Neural cell (in vitro differentiated cells): ENCODE data around the gene ADAMTSL4. TPM values are rescaled to one million over a fixed set of nuclear protein-coding genes. Genes with fewer than 3 reads are reported as not detected.
A peak's percentile ranks its signal among the peaks of the same experiment; 100 is the strongest.

Experiments
- H2AFZ ChIP-seq: fragments of 200-600, 300-800 bp; sonication (generic), shearing (Covaris generic); 2 replicates; pipeline ENCODE4 v1.6.0; 2014; ENCODE audit warnings: low read depth, mild to moderate bottlenecking, antibody characterized with exemption, low read length, moderate library complexity
- H3F3A ChIP-seq: fragments of 200-600 bp; shearing (Covaris generic); 2 replicates; pipeline ENCODE4 v1.6.1; 2016; ENCODE audit warnings: mild to moderate bottlenecking, moderate library complexity, mixed read lengths, antibody characterized with exemption, low read length; ENCODE audit not compliant: insufficient read depth, poor library complexity, severe bottlenecking
- H3K27ac ChIP-seq: fragments of 200-600, 300-800 bp; sonication (generic), shearing (Covaris generic); 2 replicates; pipeline ENCODE4 v1.5.1; 2014; ENCODE audit warnings: mild to moderate bottlenecking, low read length, moderate library complexity
- H3K27me3 ChIP-seq: fragments of 300-800, 200-600 bp; sonication (generic), shearing (Covaris generic); 2 replicates; pipeline ENCODE4 v1.6.0; 2014; ENCODE audit warnings: mild to moderate bottlenecking, low read depth, low read length, moderate library complexity; ENCODE audit not compliant: insufficient read depth
- H3K36me3 ChIP-seq: fragments of 300-800, 200-600 bp; sonication (generic), shearing (Covaris generic); 2 replicates; pipeline ENCODE4 v1.5.1; 2014; ENCODE audit warnings: mild to moderate bottlenecking, antibody characterized with exemption, low read length, moderate library complexity; ENCODE audit not compliant: insufficient read depth
- H3K4me2 ChIP-seq: fragments of 300-800, 200-600 bp; sonication (generic), shearing (Covaris generic); 2 replicates; pipeline ENCODE4 v1.6.0; 2014; ENCODE audit warnings: mild to moderate bottlenecking, low read length
- H3K4me3 ChIP-seq: fragments of 300-800, 200-600 bp; sonication (generic), shearing (Covaris generic); 2 replicates; pipeline ENCODE4 v1.5.1; 2014; ENCODE audit warnings: mild to moderate bottlenecking, low read length, moderate library complexity
- H3K79me2 ChIP-seq: fragments of 200-600 bp; shearing (Covaris generic); replicated peaks from 2 replicates; pipeline ENCODE4 v1.6.0; 2014; ENCODE audit warnings: mild to moderate bottlenecking, low read length, moderate library complexity; ENCODE audit not compliant: insufficient read depth
- H3K9ac ChIP-seq: fragments of 300-800, 200-600 bp; sonication (generic), shearing (Covaris generic); 2 replicates; pipeline ENCODE4 v1.6.1; 2016; ENCODE audit warnings: mild to moderate bottlenecking, low read length, mixed read lengths
- H3K9me2 ChIP-seq: fragments of 200-600 bp; shearing (Covaris generic); 2 replicates; pipeline ENCODE4 v1.6.1; 2016; ENCODE audit warnings: mild to moderate bottlenecking, low read length, mixed read lengths; ENCODE audit not compliant: insufficient read depth
- H3K9me3 ChIP-seq: fragments of 200-600, 300-800 bp; sonication (generic), shearing (Covaris generic); 2 replicates; pipeline ENCODE4 v1.6.1; 2016; ENCODE audit warnings: mild to moderate bottlenecking, mixed run types, low read length, moderate library complexity, mixed read lengths
- H4K20me1 ChIP-seq: fragments of 200-600 bp; shearing (Covaris generic); 2 replicates; pipeline ENCODE4 v1.6.1; 2016; ENCODE audit warnings: mild to moderate bottlenecking, mixed run types; ENCODE audit not compliant: insufficient read depth
- CTCF ChIP-seq: fragments of 450-650 bp; IDR thresholded peaks from 2 replicates; pipeline ENCODE4 v1.5.1; 2014; ENCODE audit warnings: antibody characterized with exemption, mild to moderate bottlenecking, moderate library complexity; ENCODE audit not compliant: poor library complexity, severe bottlenecking
- EP300 ChIP-seq: fragments of 450-650 bp; conservative IDR thresholded peaks from 2 replicates; pipeline ENCODE4 v1.6.1; 2014; ENCODE audit warnings: antibody characterized with exemption, mild to moderate bottlenecking, moderate library complexity; ENCODE audit not compliant: poor library complexity, severe bottlenecking
- EZH2 ChIP-seq: fragments of 200-600, 300-800 bp; shearing (Covaris generic), sonication (generic); IDR thresholded peaks from 2 replicates; pipeline ENCODE4 v1.6.1; 2014; ENCODE audit warnings: antibody characterized with exemption, low read length, borderline replicate concordance, mild to moderate bottlenecking; ENCODE audit not compliant: insufficient read depth, poor library complexity, severe bottlenecking
- MXI1 ChIP-seq: fragments of 450-650 bp; conservative IDR thresholded peaks from 2 replicates; pipeline ENCODE4 v1.6.1; 2014; ENCODE audit warnings: antibody characterized with exemption, mild to moderate bottlenecking; ENCODE audit not compliant: poor library complexity, severe bottlenecking
- POLR2AphosphoS5 ChIP-seq: IDR thresholded peaks from 2 replicates; pipeline ENCODE4 v1.6.1; 2012
- RAD21 ChIP-seq: fragments of 450-650 bp; conservative IDR thresholded peaks from 2 replicates; pipeline ENCODE4 v1.6.1; 2014; ENCODE audit warnings: antibody characterized with exemption, mild to moderate bottlenecking, moderate library complexity
- REST ChIP-seq: IDR thresholded peaks from 2 replicates; pipeline ENCODE4 v1.6.1; 2012; ENCODE audit warnings: borderline replicate concordance
- SMC3 ChIP-seq: fragments of 450-650 bp; conservative IDR thresholded peaks from 2 replicates; pipeline ENCODE4 v1.6.1; 2014; ENCODE audit warnings: antibody characterized with exemption, mild to moderate bottlenecking, moderate library complexity; ENCODE audit not compliant: poor library complexity
- TAF1 ChIP-seq: IDR thresholded peaks from 2 replicates; pipeline ENCODE4 v1.6.1; 2012; ENCODE audit warnings: low read depth
- polyA plus RNA-seq: library from polyadenylated mRNA; depleted of rRNA; stranded (reverse); fragments of >200 nt; gene quantifications from 2 replicates; pipeline ENCODE4 v1.2.3, GENCODE V29; 2014

The ADAMTSL4 gene
- polyA plus RNA-seq, 1 donor from 2014 or later: not detected

GRCh38 chr1:150562446-150563339, 13.5 kb downstream of the ADAMTSL4 start:
- H2AFZ ChIP-seq: no peak overlapping the region
- peaks cover 17% of the 10 kb centered on the region for H3K79me2 ChIP-seq
- H3K9me3 ChIP-seq: no peaks in the 10 kb centered on the region
- H4K20me1 ChIP-seq: no peaks in the 10 kb centered on the region
- H3K4me2 ChIP-seq: peak overlapping the region; percentile 76
- peak overlapping the region; percentile 77 for H3K9ac ChIP-seq
- peak overlapping the region; percentile 64 for H3K4me3 ChIP-seq
- no peaks in the 10 kb centered on the region for H3K36me3 ChIP-seq
- peak overlapping the region; percentile 78 for H3K27ac ChIP-seq
- no peaks in the 10 kb centered on the region for H3K27me3 ChIP-seq
- no peaks in the 10 kb centered on the region for H3K9me2 ChIP-seq
- TF ChIP-seq RAD21 (no peak), EZH2 (no peak), EP300 (no peak), POLR2AphosphoS5 (no peak), REST (no peak), SMC3 (no peak), MXI1 (no peak), TAF1 (no peak), CTCF (no peak)
- H3F3A ChIP-seq: peaks cover 4% of the 10 kb centered on the region

- Histone ChIP-seq H3K4me2 (no peak overlapping the region), H3K79me2 (peaks cover 17% of the 10 kb centered on the region), H3K4me3 (no peak overlapping the region), H3F3A (peaks cover 4% of the 10 kb centered on the region), H3K9me3 (no peaks in the 10 kb centered on the region), H3K36me3 (no peaks in the 10 kb centered on the region), H3K27me3 (no peaks in the 10 kb centered on the region), H3K27ac (no peak overlapping the region), H2AFZ (no peak overlapping the region), H3K9ac (no peak overlapping the region), H3K9me2 (no peaks in the 10 kb centered on the region), H4K20me1 (no peaks in the 10 kb centered on the region)
- TF ChIP-seq POLR2AphosphoS5: no peak
- no peak for TF ChIP-seq RAD21
- TF ChIP-seq EZH2: no peak
- no peak for TF ChIP-seq CTCF
- TF ChIP-seq EP300: no peak
- no peak for TF ChIP-seq TAF1
- TF ChIP-seq REST: no peak
- TF ChIP-seq MXI1: no peak
- TF ChIP-seq SMC3: no peak
Observed at GRCh38 chr1:150563340-150564038, 14.3 kb downstream of the ADAMTSL4 start.
